ENCODE results near the gene CCNB1IP1. TPM values are rescaled to one million over a fixed set of nuclear protein-coding genes. Genes with fewer than 3 reads are reported as not detected.
"Not testable (repeated sequence)": the region's sequence is repeated elsewhere in the genome, so short reads cannot be mapped to it uniquely, and the experiment has no call there.

The CCNB1IP1 gene
- total RNA-seq, 4 donors from 2014 or later = 46.5 to 68.4 (median 49.9) TPM

- H3K27ac ChIP-seq = no peak overlapping the region
- H3K27me3 ChIP-seq = no peaks in the 10 kb centered on the region
- H3K4me1 ChIP-seq = peaks cover 0 to 18% (median 6%) of the 10 kb centered on the region in 4 donors
- DNase-seq (ENCODE audit: low spot score in 2 of 2) = no peak
- peaks cover 0 to 55% (median 0%) of the 10 kb centered on the region in 3 donors for H3K36me3 ChIP-seq
- no peak overlapping the region for H3K4me3 ChIP-seq
- 93 to 100% methylated on average over 1 of the region's 1 CpG for WGBS, 2 donors
- no peaks in the 10 kb centered on the region for H3K9me3 ChIP-seq
- TF ChIP-seq EP300 (IDR thresholded peaks at IDR 0.05) (no peak), CTCF (IDR thresholded peaks at IDR 0.05) (no peak), POLR2A (IDR thresholded peaks at IDR 0.05) (no peak)
Observed at GRCh38 chr14:20345366-20345765, 12.3 kb upstream of the CCNB1IP1 start.

GRCh38 chr14:20343862-20344220 is 10.8 kb upstream of the CCNB1IP1 start:
- DNase-seq (ENCODE audit: low spot score in 2 of 2) = no peak
- Histone ChIP-seq H3K27me3 (no peaks in the 10 kb centered on the region), H3K36me3 (peaks cover 0 to 40% (median 0%) of the 10 kb centered on the region in 3 donors), H3K9me3 (no peaks in the 10 kb centered on the region), H3K4me3 (peak overlapping the region; percentile 63 to 96 (median 77)), H3K4me1 (peaks cover 0 to 18% (median 6%) of the 10 kb centered on the region in 4 donors), H3K27ac (peak overlapping the region; percentile 85 to 98 (median 92))
- 0 to 3% methylated on average over 3 of the region's 3 CpGs for WGBS, 2 donors
- TF ChIP-seq POLR2A (IDR thresholded peaks at IDR 0.05) = no peak
- TF ChIP-seq CTCF (IDR thresholded peaks at IDR 0.05) = no peak
- TF ChIP-seq EP300 (IDR thresholded peaks at IDR 0.05) = no peak

GRCh38 chr14:20343092-20343861 is 10.2 kb upstream of the CCNB1IP1 start, which contains the start of gene PARP2:
Gene PARP2, plus strand, starts transcription at chr14:20343635. Its CDS starts 7 bp downstream, at chr14:20343642.
- DNase-seq (ENCODE audit: low spot score in 2 of 2) = peak; percentile 93 to 95
- WGBS, 2 donors = 0 to 1% methylated on average over 42 to 47 of the region's 50 CpGs
- TF ChIP-seq EP300 (IDR thresholded peaks at IDR 0.05) (peak; percentile 75 to 99), CTCF (IDR thresholded peaks at IDR 0.05) (peak in 1 of 5 experiments; percentile 29), POLR2A (IDR thresholded peaks at IDR 0.05) (peak; percentile 74 to 88)
- H3K36me3 ChIP-seq = peaks cover 0 to 34% (median 0%) of the 10 kb centered on the region in 3 donors
- H3K27ac ChIP-seq = peak within 1 kb of the TSS; percentile 85 to 98 (median 92)
- H3K27me3 ChIP-seq = no peaks in the 10 kb centered on the region
- peak within 1 kb of the TSS; percentile 63 to 96 (median 77) for H3K4me3 ChIP-seq
- no peaks in the 10 kb centered on the region for H3K9me3 ChIP-seq
- H3K4me1 ChIP-seq = peaks cover 0 to 18% (median 6%) of the 10 kb centered on the region in 4 donors

GRCh38 chr14:20341646-20342045 is 8.6 kb upstream of the CCNB1IP1 start:
- no peak for DNase-seq (ENCODE audit: low spot score in 2 of 2)
- Histone ChIP-seq H3K27ac (peak overlapping the region in 3 of 4 donors; percentile 91 to 98 (median 92)), H3K36me3 (peaks cover 0 to 19% (median 0%) of the 10 kb centered on the region in 3 donors), H3K4me3 (peak overlapping the region in 3 of 4 donors; percentile 63 to 79 (median 75)), H3K4me1 (peaks cover 0 to 18% (median 6%) of the 10 kb centered on the region in 4 donors), H3K27me3 (no peaks in the 10 kb centered on the region), H3K9me3 (no peaks in the 10 kb centered on the region)
- WGBS, 2 donors = 60 to 66% methylated on average over 2 of the region's 2 CpGs
- TF ChIP-seq CTCF (IDR thresholded peaks at IDR 0.05) = no peak
- TF ChIP-seq EP300 (IDR thresholded peaks at IDR 0.05) = no peak
- no peak for TF ChIP-seq POLR2A (IDR thresholded peaks at IDR 0.05)

- not testable (repeated sequence) for H3K9me3 ChIP-seq; H3K27me3 ChIP-seq; H3K27ac ChIP-seq; DNase-seq (ENCODE audit: low spot score in 2 of 2); H3K4me3 ChIP-seq
- Histone ChIP-seq H3K4me1 (peaks cover 0 to 18% (median 6%) of the 10 kb centered on the region in 4 donors), H3K36me3 (peaks cover 0 to 13% (median 0%) of the 10 kb centered on the region in 3 donors)
- WGBS, 2 donors = 90 to 94% methylated on average over 4 of the region's 4 CpGs
Observed at GRCh38 chr14:20341032-20341431, 8.0 kb upstream of the CCNB1IP1 start.

All from tibial nerve (tissue), 4 donors.